ENCODE measurements around the gene CACNA1A.

CACNA1A gene

GRCh38 chr19:13244920-13245319 lies 261.4 kb downstream of the CACNA1A start:
- H3K27ac Mint-ChIP-seq, result no peak overlapping the region
- no peaks in the 10 kb centered on the region for H3K4me1 Mint-ChIP-seq
- no peaks in the 10 kb centered on the region for H3K9me3 Mint-ChIP-seq
- H3K27me3 Mint-ChIP-seq (ENCODE audit: low read depth), result peaks cover 9% of the 10 kb centered on the region
- TF ChIP-seq CTCF (IDR thresholded peaks at IDR 0.05; ENCODE audit: unreplicated experiment in 3 of 3), result no peak
- H3K4me3 Mint-ChIP-seq, result no peak overlapping the region
- no peaks in the 10 kb centered on the region for H3K36me3 Mint-ChIP-seq (ENCODE audit: low read depth)

GRCh38 chr19:13241231-13242104 lies 264.8 kb downstream of the CACNA1A start:
- Mint-ChIP-seq H3K9me3 (peaks cover 3% of the 10 kb centered on the region), H3K27ac (no peak overlapping the region), H3K4me3 (no peak overlapping the region), H3K27me3 (ENCODE audit: low read depth) (peaks cover 16% of the 10 kb centered on the region), H3K36me3 (ENCODE audit: low read depth) (no peaks in the 10 kb centered on the region), H3K4me1 (no peaks in the 10 kb centered on the region)
- TF ChIP-seq CTCF (IDR thresholded peaks at IDR 0.05; ENCODE audit: unreplicated experiment in 3 of 3), result no peak

- Mint-ChIP-seq H3K27ac (no peak overlapping the region), H3K27me3 (ENCODE audit: low read depth) (peaks cover 16% of the 10 kb centered on the region), H3K9me3 (peaks cover 10% of the 10 kb centered on the region), H3K36me3 (ENCODE audit: low read depth) (peaks cover 2% of the 10 kb centered on the region), H3K4me3 (no peak overlapping the region), H3K4me1 (no peaks in the 10 kb centered on the region)
- TF ChIP-seq CTCF (IDR thresholded peaks at IDR 0.05; ENCODE audit: unreplicated experiment in 3 of 3), result no peak
These were observed 265.8 kb downstream of the CACNA1A start for GRCh38 chr19:13240312-13241022.

- H3K36me3 Mint-ChIP-seq (ENCODE audit: low read depth), result peaks cover 12% of the 10 kb centered on the region
- TF ChIP-seq CTCF (IDR thresholded peaks at IDR 0.05; ENCODE audit: unreplicated experiment in 3 of 3), result no peak
- H3K27ac Mint-ChIP-seq, result no peak overlapping the region
- peaks cover 16% of the 10 kb centered on the region for H3K27me3 Mint-ChIP-seq (ENCODE audit: low read depth)
- H3K4me1 Mint-ChIP-seq, result no peaks in the 10 kb centered on the region
- H3K9me3 Mint-ChIP-seq, result peaks cover 20% of the 10 kb centered on the region
- H3K4me3 Mint-ChIP-seq, result no peak overlapping the region
These were observed 267.3 kb downstream of the CACNA1A start for GRCh38 chr19:13238891-13239534.

GRCh38 chr19:13234518-13234917 lies 271.8 kb downstream of the CACNA1A start:
- Mint-ChIP-seq H3K4me3 (no peak overlapping the region), H3K36me3 (ENCODE audit: low read depth) (peaks cover 12% of the 10 kb centered on the region), H3K4me1 (no peaks in the 10 kb centered on the region), H3K27ac (no peak overlapping the region), H3K9me3 (peaks cover 20% of the 10 kb centered on the region), H3K27me3 (ENCODE audit: low read depth) (peaks cover 18% of the 10 kb centered on the region)
- TF ChIP-seq CTCF (IDR thresholded peaks at IDR 0.05; ENCODE audit: unreplicated experiment in 3 of 3), result peak; percentile 39 to 50 (median 40)
